Fibroblast of skin of left quadriceps (primary cell): ENCODE results near the gene CLDND1.
"Not testable (repeated sequence)": the region's sequence is repeated elsewhere in the genome, so short reads cannot be mapped to it uniquely, and the experiment has no call there.

Experiments used
- DNase-seq, 2 experiments: peaks; one replicate each; pipeline ENCODE4 v3.0.0-alpha.2; 2013; ENCODE audit warnings: low read depth in 2 of 2

The CLDND1 gene

GRCh38 chr3:98522544-98523281, at the start of gene CLDND1:
TSS of gene CLDND1 (minus strand) at chr3:98522902. CDS start at chr3:98521424, 1,478 bp downstream.
- DNase-seq = peak; percentile 92

- no peak for DNase-seq
Observed at GRCh38 chr3:98568402-98568801, 45.7 kb upstream of the CLDND1 start.

GRCh38 chr3:98567666-98568270, 45.1 kb upstream of the CLDND1 start:
- no peak for DNase-seq

- DNase-seq = no peak
Observed at GRCh38 chr3:98565843-98566242, 43.1 kb upstream of the CLDND1 start.

- DNase-seq = no peak
Observed at GRCh38 chr3:98565237-98565643, 42.5 kb upstream of the CLDND1 start.

- no peak for DNase-seq
Observed at GRCh38 chr3:98564282-98565005, 41.7 kb upstream of the CLDND1 start.

GRCh38 chr3:98563661-98564281, 41.1 kb upstream of the CLDND1 start:
- DNase-seq = peak in 1 of 2 experiments; percentile 21

GRCh38 chr3:98561727-98562521, 39.2 kb upstream of the CLDND1 start:
- DNase-seq = no peak

- no peak for DNase-seq
Observed at GRCh38 chr3:98560911-98561310, 38.2 kb upstream of the CLDND1 start.

GRCh38 chr3:98559769-98560168, 37.1 kb upstream of the CLDND1 start:
- not testable (repeated sequence) for DNase-seq

- DNase-seq = no peak
Observed at GRCh38 chr3:98558100-98558827, 35.6 kb upstream of the CLDND1 start.

GRCh38 chr3:98557324-98558010, 34.8 kb upstream of the CLDND1 start:
- DNase-seq = no peak

GRCh38 chr3:98556164-98557130, 33.7 kb upstream of the CLDND1 start:
- no peak for DNase-seq

GRCh38 chr3:98555025-98555379, 32.3 kb upstream of the CLDND1 start:
- no peak for DNase-seq

- no peak for DNase-seq
Observed at GRCh38 chr3:98554580-98554979, 31.9 kb upstream of the CLDND1 start.

GRCh38 chr3:98553753-98554152, 31.1 kb upstream of the CLDND1 start:
- no peak for DNase-seq

- DNase-seq = no peak
Observed at GRCh38 chr3:98553021-98553563, 30.4 kb upstream of the CLDND1 start.

GRCh38 chr3:98552232-98553020, 29.7 kb upstream of the CLDND1 start:
- no peak for DNase-seq
